GM19193 (cell line): ENCODE data around the gene HSD17B4.

Experiments used
- POLR2A ChIP-seq: IDR thresholded peaks from 4 replicates; pipeline ENCODE4 v1.6.1; 2011; ENCODE audit not compliant: insufficient read depth, insufficient read length; ENCODE audit errors: extremely low read depth

Gene HSD17B4

GRCh38 chr5:119476341-119476740, 24.0 kb downstream of the HSD17B4 start:
- no peak for TF ChIP-seq POLR2A

- TF ChIP-seq POLR2A = no peak
These were observed 26.5 kb downstream of the HSD17B4 start for GRCh38 chr5:119478781-119479180.

DNA sequence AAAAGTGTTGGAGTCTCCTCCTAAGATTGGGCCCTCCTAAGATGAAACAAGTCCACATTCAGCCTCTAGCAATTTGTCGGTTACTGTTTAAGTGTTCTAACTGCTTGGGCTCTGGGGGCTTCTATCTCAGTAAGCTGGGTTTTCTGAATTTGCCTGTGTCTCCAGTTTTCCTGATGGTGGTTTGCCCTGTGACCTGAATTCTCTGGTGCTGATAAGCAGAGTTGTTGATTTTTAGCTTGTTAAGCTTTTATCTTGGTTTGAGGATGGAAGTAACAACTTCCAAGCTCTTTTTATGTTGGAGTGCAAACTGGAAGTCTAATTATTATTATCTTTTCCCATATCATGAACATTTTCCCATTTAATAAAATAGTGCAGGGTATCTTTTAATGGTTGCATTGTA, 30.9 kb downstream of the HSD17B4 start:
- no peak for TF ChIP-seq POLR2A

DNA sequence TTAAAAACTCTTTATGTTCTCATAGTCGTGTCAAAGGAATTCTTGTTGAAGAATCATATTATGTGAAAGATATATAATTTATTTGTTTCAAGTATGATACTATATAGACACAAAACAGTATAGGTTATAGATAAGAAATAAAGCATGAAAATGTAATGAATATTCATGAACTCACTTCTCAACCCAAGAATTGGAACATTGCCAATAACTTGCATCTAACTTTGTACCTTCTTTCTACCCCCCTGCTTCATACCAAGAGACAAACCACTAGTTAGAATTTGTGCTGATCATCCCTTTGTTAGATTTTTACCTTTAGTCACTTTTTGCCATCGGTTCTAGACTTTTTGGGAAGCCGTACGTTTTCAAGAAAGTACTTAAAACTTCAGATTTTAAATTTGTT, 32.6 kb downstream of the HSD17B4 start:
- no peak for TF ChIP-seq POLR2A

DNA sequence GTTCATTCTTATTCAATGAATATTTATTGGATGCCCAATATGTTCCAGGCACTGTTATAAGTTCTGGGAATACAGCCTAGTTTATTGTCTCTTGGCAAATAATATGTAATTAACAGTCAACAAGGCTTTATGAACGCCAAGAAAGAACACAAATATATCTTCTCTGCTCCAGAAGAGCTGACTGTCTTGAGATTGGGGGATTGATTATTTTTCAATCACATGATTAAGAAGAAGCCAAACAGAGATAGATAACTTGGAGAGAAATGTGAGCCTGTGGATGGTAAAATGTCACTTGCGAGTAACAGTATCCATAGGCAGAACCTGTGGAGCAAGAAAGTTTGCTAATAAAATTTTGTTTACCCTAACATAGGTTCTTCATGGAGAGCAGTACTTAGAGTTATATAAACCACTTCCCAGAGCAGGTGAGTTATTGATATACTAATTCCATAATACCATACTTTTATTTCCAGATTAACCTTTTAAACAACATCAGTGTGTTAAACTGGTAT, 49.4 kb downstream of the HSD17B4 start:
- TF ChIP-seq POLR2A = no peak

DNA sequence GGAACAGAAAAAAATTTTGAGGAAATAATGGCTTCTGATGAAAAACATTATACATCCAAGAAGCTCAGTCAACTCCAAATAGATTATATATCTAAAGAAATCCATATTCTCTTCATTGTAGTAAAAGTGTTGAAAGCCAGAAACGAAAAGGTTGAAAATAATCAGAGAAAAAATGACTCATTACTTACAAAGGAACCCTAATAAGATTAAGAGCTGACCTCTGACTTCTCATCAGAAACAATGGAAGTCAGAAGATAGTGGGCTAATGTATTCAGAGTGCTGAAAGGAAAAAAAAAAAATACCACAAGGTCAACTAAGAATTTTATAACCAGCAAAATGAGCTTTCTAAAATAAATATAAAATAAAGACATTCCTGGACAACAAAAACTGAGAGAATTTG, 60.0 kb downstream of the HSD17B4 start:
- TF ChIP-seq POLR2A = no peak

- no peak for TF ChIP-seq POLR2A
These were observed 62.9 kb downstream of the HSD17B4 start for GRCh38 chr5:119515192-119515591.

DNA sequence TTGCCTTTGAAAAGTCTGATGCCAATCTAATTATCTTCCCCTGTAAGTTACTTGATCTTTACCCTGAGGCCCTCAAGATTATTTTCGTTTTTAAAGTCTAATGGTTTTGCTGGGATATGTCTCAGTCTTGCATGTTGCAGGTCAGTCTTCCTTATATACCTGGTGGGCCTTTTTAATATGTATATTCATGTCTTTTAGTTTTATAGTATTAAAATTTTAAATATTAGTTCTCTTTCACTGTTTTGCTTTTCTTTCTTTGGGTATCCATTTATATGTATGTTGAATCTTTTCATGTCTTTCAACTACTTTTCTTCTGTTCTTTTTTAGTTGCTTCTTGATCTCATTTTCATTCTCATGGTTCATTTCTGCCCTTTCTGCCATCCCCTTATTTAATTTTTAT, 68.9 kb downstream of the HSD17B4 start:
- no peak for TF ChIP-seq POLR2A

- no peak for TF ChIP-seq POLR2A
These were observed 70.5 kb downstream of the HSD17B4 start for GRCh38 chr5:119522841-119523240.

DNA sequence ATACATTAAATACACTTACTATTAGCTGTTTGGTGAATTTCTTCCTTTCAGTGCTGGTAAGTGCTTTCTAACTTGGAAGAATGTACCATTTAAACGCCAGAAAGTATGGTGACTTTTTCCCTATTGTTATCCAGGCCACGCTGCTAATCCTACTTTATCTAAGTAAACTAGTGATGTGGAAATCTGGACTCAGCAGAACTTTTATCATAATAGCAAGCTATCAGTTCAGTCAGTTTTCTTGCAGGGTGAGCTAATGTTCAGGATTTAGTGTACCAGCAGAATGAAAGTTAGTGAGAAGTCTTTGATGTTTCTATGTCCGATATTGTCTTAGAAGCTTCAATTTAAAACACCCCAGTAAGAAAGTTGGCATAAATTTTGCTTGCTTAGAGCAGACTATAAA, 72.2 kb downstream of the HSD17B4 start:
- TF ChIP-seq POLR2A = no peak

GRCh38 chr5:119527351-119527750, 75.1 kb downstream of the HSD17B4 start:
- no peak for TF ChIP-seq POLR2A

DNA sequence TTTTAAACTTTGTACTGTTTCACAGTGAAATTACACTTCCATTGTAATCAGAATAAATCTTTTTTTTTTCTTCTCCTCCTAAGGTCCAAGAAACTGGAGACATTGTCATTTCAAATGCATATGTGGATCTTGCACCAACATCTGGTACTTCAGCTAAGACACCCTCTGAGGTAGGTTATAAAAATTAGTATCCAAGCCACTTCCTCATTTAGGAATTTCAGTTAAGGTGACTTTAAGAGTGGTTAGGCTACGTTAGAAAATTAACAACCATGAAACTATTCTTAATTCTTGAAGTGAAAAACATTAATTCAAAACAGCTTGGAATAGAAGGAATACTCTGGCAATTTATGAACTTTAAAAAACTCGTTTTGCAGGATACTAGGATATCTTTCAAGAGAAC, 77.5 kb downstream of the HSD17B4 start:
- no peak for TF ChIP-seq POLR2A

- TF ChIP-seq POLR2A = no peak
These were observed 80.3 kb downstream of the HSD17B4 start for GRCh38 chr5:119532637-119533036.

- TF ChIP-seq POLR2A = no peak
These were observed 85.4 kb downstream of the HSD17B4 start for GRCh38 chr5:119537704-119538103.

DNA sequence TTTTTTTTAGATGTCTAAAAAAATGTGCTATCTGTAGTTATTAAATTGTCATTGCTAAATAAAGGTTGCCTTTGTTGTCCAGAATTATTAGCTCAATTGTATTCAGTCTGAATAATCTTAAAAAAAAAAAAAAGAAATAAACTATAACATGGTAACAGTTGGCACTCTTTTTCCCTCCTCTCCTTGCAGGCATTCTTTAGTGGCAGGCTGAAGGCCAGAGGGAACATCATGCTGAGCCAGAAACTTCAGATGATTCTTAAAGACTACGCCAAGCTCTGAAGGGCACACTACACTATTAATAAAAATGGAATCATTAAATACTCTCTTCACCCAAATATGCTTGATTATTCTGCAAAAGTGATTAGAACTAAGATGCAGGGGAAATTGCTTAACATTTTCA, 89.4 kb downstream of the HSD17B4 start:
- no peak for TF ChIP-seq POLR2A

- TF ChIP-seq POLR2A = no peak
These were observed 99.5 kb downstream of the HSD17B4 start for GRCh38 chr5:119551819-119552218.

DNA sequence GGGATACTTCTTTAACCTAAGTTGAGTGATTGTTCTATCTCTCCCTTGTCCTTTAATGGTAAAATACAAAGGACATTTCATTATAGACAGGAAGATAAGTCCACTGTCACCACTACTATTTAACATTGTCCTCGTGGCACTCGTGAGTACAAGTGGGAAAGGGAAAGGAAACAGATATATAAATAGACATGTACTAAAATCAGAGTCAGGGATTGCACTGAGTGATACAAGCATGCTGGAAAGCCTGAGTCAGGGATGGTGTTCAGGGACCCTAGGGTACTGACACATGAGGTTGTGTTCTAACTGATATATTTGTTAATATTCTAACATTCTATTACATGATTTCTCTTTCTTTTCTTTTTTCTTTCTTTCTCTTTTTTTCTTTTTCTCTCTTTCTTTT, 102.3 kb downstream of the HSD17B4 start:
- TF ChIP-seq POLR2A = no peak
